HG03039 (cell line): Measurements from ENCODE around the gene RAB17.

ENCODE experiments used
- ATAC-seq: cut with Tn5 transposase; IDR thresholded peaks from one replicate; pipeline ENCODE4 v1.9.1; 2021; ENCODE audit warnings: mild to moderate bottlenecking, moderate library complexity; ENCODE audit not compliant: unreplicated experiment

RAB17 gene

GRCh38 chr2:237590272-237591140 lies at the start of gene RAB17:
Gene RAB17, minus strand, starts transcription at chr2:237590734. Its CDS starts 4,580 bp downstream, at chr2:237586154.
- ATAC-seq = no peak

- no peak for ATAC-seq
These were observed 49.3 kb upstream of the RAB17 start for GRCh38 chr2:237639836-237640220.

GRCh38 chr2:237639052-237639835 lies 48.7 kb upstream of the RAB17 start:
- no peak for ATAC-seq

GRCh38 chr2:237638176-237638575 lies 47.6 kb upstream of the RAB17 start:
- no peak for ATAC-seq

GRCh38 chr2:237637429-237638135 lies 47.0 kb upstream of the RAB17 start:
- ATAC-seq = no peak

GRCh38 chr2:237636578-237636977 lies 46.0 kb upstream of the RAB17 start:
- no peak for ATAC-seq

GRCh38 chr2:237633061-237633561 lies 42.6 kb upstream of the RAB17 start:
- no peak for ATAC-seq

GRCh38 chr2:237631801-237632585 lies 41.5 kb upstream of the RAB17 start:
- no peak for ATAC-seq

- ATAC-seq = no peak
These were observed 40.7 kb upstream of the RAB17 start for GRCh38 chr2:237631007-237631785.

GRCh38 chr2:237630216-237631000 lies 39.9 kb upstream of the RAB17 start:
- no peak for ATAC-seq

- no peak for ATAC-seq
These were observed 39.2 kb upstream of the RAB17 start for GRCh38 chr2:237629739-237630138.

GRCh38 chr2:237629188-237629534 lies 38.6 kb upstream of the RAB17 start:
- no peak for ATAC-seq

- ATAC-seq = no peak
These were observed 38.0 kb upstream of the RAB17 start for GRCh38 chr2:237628247-237629187.

- ATAC-seq = no peak
These were observed 37.1 kb upstream of the RAB17 start, which contains the start of gene LRRFIP1 for GRCh38 chr2:237627441-237628246. Gene LRRFIP1, plus strand, starts transcription at chr2:237627587. Its CDS starts 58 bp downstream, at chr2:237627645.

GRCh38 chr2:237626813-237627440 lies 36.4 kb upstream of the RAB17 start:
- ATAC-seq = no peak

- ATAC-seq = no peak
These were observed 35.2 kb upstream of the RAB17 start for GRCh38 chr2:237625777-237626176.
